HG02885 (cell line): ENCODE measurements around the gene AP1AR.

Experiments
- ATAC-seq: cut with Tn5 transposase; IDR thresholded peaks from one replicate; pipeline ENCODE4 v1.9.1; 2021; ENCODE audit warnings: mild to moderate bottlenecking; ENCODE audit not compliant: unreplicated experiment, poor library complexity

The AP1AR gene

DNA sequence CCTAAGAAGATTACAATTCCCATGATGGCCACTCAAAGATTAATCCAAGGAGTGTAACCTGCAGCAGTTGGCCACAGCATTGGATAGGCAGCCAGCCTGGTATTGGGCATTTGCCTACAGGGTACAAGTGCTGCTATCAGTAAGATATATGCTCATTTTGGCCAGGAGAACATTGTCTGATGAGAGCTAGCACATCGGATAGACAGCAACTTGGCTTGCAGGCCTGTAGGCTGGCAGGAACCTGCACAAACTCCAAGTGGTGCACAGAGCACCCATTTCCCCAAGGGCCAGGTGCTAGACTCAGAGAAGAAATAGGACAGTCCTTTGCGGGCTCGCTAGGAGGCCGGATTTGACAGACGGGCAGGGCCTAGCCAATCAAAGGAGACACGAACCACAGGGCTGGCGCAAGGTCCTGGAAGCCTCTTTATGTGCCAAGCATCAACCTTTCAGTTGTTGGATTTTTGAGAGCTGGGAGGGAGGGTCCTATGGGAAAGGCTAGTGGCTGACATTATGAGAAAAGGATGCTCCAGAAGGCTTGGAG, 11.7 kb upstream of the AP1AR start:
- no peak for ATAC-seq

DNA sequence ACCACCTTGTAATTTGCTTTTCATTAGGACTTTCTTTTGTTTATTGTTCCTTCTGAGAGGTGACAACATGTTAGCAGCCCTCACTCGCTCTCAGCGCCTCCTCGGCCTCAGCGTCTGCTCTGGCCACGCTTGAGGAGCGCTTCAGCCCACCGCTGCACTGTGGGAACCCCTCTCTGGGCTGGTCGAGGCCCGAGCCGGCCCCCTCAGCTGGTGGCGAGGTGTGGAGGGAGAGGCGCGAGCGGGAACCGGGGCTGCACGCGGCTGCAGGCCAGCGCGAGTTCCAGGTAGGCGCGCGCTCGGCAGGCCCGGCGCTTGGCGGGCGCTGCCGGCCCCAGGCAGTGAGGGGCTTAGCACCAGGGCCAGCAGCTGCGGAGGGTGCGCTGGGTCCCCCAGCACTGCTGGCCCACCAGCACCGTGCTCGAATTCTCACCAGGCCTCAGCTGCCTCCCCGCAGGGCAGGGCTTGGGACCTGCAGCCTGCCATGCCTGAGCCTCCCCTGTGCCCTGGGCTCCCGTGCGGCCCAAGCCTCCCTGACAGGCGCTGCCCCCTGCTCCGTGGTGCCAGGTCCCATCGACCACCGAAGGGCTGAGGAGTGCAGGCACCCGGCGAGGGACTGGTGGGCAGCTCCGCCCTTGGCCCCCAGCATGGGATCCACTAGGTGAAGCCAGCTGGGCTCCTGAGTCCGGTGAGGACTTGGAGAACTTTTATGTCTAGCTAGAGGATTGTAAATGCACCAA, 9.2 kb upstream of the AP1AR start:
- ATAC-seq = no peak

DNA sequence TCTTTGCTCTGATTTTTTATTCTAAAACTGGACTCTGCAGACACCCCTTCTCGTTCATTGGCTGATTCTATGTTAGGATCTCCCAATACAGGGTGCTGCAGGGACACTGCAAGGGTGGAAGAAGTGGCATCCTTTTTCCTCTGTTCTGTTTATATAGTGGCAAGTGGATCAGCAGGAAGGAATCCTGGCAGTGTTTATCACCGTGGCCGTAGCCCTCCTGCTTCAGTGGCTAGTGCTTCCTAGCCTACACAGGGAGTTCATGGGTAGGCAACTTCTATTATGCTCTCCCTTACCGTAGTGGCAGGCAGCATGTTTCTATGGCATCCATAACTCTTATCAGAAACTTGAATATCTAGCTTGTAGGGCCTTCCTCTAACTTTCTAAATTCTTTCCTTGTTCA, 6.4 kb upstream of the AP1AR start:
- no peak for ATAC-seq

DNA sequence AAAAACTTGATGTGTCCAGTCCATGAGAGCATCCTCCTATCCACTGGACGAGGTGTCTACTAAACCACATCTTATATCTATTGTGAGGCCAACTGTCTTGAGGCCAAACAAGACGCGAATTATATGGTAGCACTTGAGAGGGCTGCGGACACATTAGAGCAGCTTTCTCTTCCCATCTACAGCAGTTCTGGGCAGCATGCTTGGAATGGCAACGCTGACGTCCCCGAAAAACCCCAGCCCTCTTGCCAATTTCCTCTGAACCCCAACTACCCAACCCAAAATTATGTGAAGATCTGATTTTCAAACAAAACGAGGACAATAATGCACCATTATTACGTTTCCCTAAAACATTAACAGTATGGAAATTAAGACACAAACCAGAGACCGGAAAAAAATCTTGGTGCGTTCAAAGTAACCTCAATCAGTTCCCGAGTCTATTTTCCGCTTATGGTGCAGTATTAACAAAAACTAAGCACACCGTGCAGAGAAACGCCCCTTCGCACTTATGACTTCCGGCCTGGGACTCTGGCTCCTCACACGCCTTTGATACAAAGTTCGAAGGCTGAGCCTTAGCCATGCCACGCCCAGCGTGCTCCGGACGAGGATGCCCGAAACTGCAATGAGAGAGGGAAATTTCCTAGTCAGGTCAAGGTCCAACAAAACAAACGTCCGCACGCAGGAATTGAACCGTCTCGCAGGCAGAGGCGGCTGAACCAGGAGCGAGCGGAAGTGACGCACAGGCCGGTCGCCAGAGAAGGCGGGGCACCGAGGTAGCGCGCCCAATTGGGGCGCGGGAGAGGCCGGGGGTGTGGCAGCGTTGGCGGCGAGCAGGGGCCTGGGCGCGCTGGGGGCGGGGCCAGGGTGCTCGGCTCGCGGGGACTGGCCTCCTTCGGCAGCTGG, 458 bp upstream of the AP1AR start:
- peak; percentile 85 for ATAC-seq

DNA sequence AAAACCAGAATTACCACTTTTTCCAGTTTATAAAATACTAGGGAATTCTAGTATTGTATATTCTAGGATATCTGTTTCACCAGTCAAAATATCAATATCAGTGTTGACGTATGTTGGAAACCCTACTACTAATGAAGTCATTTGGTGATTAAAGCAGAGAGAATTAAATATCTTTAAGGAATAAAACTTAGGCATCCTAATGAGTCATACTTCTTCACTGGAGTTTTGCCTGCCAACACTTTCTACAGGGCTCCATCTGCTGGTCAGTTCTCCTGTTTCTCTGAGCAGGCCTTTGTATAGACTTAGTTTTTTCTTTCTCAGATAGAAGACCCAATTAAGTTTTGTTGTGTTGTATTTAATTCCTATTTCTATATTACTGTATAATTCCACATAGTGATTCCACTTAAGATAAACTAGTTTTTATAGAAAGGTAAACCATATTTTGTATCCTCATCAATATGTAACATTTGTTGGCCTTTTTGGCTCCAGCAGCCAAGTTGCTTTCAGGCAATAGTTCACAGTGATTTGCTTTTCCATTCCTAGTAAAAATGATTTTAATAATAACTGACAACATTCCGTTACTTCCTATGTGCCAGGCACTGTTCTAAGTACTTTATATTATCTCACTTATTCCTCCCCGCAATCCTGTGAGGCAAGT, 3.5 kb downstream of the AP1AR start:
- no peak for ATAC-seq

DNA sequence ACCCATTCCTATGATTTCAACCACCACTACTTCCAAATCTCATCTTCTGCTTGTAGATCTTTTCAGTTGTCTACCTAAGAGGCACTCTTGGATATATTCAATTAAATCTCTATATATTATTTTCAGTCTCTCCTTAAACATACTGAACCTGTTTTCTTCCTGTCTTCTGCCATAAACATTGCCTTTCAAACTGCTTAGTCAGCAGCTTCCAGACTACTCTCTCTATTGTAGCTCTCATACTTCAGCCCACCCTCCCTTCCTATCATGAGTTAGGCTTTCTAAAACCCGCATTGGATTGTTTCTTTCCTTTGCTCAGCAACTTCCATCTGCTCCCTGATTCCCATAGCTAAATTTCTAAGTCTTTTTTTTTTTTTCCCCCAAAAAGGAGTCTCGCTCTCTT, 4.5 kb downstream of the AP1AR start:
- no peak for ATAC-seq

DNA sequence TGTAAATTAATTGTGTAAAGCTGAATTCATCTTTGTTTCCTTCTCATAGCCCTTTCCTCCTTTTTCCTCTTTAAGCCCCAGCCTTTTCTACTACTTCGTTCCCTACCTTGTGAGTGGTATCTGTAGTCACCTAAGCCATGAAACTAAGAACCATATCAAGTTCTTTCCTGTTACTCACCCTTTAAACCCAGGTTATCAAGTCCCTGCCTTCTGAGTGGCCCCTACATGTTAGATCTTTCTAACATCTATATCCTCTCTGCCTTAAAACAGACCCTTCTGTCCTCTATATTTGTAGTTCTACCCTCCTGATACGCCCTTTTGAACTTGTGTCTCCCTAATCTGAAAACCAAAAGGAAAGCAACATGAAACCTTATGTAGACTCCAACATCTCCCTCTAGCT, 7.2 kb downstream of the AP1AR start:
- ATAC-seq = no peak

DNA sequence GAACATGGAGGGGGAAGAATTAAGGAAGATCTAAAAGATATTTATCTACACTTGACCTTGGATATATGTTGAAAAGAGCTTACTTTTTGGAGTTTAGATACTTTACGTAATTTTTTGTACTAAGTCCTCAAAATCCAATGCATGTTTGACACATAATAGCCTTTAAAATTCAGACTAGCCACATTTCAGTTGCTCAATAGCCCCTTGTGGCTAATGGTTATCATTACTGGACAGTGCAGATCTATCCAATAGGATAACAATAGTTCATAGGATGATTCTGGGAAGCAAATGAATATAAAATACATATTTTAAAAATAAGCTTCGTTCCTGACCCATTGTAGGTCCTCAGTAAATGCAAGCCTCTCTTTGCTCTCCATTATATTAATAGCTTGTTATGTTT, 13.8 kb downstream of the AP1AR start:
- ATAC-seq = no peak

DNA sequence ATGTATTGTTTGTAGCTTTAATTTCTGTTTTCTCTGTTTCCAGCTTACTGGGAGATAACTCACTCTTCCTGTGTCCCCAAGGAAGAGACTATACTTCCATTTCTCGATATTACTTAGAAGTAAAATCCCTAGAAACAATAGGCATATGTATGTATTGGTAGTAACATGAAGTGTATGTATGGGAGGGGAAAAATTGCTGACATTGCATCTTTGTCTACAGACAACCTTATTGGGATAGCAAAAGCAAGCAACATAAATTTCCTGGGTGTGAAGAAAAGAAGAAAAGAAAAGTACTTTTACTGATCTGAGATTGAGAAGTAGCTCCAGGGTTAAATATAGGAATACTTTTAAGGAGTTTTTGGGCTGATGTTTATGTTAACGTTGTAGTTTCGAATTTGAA, 15.4 kb downstream of the AP1AR start:
- no peak for ATAC-seq

DNA sequence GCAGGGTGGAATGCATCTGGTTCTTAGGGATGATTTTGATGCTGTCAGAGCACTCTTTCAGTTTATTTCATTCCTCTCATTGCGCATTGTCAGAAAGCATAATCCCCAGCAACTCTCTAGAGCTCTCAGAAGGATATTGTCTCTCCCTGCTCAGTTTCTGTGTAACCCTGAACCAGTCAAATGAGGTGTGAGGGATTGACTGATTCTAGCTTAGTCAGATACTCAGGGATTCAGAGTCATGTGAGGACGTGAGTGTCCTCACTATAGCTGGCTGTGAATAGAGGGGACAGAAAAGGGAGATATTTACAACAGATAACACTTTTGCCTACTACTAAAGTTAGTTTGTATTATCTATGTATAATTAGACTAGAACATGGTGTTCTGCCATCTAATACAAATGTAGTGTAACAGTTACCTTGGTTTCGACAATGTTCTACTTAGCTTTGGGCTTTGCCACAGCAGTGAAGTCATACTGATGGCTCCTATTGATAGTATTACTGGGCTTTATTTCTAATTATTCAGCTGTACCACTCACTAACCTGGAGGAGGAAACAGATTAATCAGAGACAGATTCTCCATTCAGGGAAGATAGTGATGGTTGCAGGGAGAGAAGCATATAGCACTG, 19.5 kb downstream of the AP1AR start:
- no peak for ATAC-seq

DNA sequence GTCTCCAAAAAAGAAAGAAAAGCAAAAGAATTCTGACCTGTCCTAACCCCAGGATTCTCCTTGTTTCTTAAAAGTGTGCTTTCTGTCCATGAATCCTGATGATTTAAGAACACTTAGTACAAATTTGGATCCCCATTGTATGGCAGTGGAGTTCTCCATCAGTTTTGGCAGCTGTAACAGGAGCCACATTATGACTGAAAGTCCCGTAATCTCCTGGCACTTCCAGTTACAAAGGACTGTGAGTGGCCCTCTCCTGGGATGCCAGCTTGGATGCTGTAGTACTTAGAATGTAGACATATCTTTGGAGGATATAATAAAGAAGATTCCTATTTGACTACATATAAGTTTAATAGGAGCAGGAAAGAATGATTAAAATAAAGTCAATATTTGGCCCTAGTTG, 20.6 kb downstream of the AP1AR start:
- ATAC-seq = no peak

DNA sequence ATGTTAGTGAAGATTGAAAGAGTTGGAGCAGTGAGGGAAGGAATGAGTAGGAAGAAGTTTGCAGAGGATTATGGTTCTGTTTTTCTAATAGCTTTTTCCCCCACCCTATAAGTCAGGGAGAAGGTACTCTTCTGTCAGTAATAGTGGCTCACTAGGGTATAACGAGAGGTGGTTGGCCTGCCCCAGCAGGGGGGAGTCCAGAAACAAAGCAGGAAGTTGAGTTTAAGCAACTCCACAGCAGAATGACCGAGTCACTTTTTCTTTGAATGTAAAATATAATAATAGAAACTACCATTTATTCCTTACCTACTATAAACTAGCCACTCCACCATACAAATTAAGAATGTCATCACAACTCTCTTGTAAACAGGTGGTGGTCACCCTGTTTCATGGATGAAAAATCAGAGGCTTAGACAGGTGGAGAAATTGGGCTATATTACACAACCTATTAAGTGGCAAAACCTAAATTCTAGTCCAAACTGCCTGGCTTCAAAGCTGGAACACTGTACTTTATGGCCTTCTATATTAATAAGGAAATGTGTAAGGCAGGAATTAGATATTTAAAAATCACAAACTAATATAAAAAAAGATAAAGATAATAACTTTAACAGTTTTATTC, 21.9 kb downstream of the AP1AR start:
- ATAC-seq = peak; percentile 81

DNA sequence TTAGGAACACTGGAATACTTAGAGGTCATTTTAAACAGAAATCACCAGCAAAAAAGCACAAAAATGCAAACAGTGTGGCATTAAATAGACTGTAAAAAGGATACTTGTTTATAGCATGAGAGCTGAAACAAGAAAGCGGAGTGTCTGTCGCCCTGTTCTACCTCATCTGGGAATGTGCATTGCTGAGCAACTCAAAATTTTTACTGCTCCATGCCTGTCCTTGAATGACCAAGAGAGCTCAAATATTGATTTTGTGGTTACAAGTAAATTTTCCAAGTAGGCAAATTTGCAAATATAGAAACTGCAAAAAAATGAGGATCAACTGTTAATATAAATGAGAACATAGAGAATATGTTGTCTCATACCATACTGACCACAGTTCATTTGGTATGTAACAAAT, 25.5 kb downstream of the AP1AR start:
- no peak for ATAC-seq

DNA sequence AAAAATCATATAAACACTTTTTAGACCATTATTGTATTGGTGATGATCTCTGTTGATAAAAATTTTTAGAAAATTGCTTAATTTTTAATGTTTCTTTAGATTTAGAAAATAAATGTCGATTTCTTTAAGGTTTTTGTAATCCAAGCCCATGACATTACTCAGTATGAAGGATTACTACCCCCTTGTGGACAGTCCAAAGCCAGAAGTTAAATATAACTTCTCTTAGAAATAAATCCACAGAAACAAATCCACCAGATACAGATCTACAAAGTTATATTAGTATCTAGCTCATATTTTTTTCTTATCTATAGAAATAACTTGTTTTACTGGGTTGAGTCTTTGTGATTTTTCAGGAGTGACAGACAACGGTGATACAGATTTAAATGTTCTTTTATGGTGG, 35.2 kb downstream of the AP1AR start:
- no peak for ATAC-seq

DNA sequence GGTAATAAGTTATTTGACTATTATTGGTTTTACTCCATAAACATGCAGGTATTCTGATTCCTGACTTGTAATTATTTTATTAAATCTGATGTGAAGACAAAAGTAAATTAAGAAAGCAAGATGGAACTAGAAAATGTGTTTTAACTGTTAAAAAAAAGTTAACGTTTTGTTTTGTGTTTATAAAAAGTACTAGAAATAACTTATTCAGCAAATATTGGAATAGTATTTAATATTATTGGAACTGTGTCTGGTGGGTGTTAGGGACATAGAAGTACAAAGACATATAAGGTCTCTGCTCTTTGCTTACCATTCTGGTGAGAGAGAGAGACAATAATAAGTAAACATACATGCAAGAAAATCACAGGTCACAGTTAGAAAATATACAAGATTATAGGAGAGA, 38.5 kb downstream of the AP1AR start:
- no peak for ATAC-seq

DNA sequence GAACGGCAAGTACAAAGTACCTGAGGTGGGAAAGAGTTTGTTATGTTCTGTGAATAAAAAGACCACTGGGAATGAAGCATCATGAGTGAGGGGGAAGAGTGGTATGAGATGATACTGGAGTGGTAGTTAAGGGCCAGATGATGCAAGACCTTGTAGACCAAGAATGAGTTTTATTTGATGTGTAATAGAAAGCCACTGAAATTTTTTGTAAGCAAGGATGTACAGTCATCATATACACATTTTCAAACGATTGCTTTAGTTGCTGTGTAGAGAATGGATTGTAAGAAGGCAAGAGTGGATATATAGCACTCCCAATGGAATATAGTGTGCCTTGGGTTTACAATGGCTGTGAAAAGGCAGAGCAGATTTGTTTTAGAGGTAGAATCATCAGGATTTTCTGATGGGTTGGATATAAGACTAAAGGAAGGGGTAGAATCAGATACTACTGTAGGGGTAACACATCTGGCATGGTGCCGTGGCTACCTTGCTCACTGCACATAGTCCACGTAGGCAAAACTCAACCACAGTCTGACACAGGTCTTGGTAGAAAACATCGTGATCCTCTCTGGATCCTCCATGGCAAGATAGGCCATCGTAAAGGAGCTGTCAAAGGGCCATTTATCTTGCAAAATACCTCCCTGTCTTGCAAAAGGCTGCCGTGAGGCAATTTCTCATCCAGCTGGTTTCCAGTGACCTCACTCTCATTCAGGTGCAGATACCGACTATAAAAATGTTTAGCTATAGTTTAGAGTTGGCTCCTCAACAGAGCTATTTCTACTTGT, 39.2 kb downstream of the AP1AR start:
- no peak for ATAC-seq

DNA sequence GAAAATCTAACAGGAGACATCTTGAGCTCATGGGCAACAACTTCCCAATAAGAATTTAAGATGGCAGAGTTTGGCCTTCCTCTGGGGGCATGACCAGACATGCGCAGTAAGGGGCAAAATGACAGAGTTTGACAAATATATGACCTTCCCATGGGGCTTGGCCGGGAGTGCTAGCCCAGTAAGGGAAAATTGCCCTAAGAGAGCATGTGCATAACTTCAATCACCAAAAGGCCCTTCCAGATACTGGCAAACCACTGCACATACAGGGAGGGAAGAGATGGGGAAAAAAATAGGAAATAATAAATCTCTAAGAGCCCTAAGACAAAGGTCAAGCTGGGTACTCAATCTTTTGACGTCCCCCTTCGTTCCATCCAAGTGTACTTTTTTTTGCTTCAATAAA, 40.7 kb downstream of the AP1AR start:
- no peak for ATAC-seq

DNA sequence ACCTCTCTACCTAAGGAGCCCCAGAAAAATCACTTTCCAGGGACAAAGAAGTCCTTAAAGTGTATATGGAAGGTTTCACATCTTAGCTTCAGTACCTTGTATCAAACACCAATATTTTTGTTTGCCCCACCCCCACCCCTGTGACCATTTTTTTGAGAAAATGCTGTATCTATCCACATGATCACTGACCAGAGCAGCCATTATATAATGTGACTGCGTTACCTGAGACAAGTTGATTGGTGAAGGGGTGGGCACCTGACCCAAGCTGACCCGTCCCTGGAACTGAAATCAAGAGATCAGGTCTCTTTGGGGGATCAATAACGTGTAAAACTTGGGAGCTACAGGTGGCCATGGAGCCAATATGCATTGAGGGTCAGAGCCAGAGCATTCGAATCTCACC, 43.4 kb downstream of the AP1AR start:
- ATAC-seq = no peak

DNA sequence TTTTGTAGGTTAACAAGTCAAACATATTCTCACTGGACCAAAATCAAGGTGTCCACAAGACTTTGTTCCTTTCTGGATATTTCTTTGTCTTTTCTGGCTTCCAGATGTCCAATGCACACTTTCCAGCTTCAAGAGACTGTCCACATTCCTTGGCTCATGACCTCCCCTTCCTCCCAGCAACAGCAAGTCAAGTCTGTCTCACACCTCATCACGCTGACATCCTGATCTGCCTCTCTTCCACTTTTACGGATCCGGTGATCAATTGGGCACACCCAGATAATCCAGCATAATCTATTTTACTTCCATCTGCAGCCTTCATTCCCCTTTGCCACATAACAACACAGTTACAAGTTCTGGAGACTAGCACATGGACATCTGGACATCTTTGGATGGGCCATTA, 44.5 kb downstream of the AP1AR start:
- no peak for ATAC-seq
